ENCODE measurements around the gene BNIPL. TPM values are rescaled to one million over a fixed set of nuclear protein-coding genes. Genes with fewer than 3 reads are reported as not detected.

The BNIPL gene
- polyA plus RNA-seq, 2 donors = 111 to 159 TPM

- WGBS, 2 donors = 56 to 57% methylated on average over 4 of the region's 4 CpGs
- peak overlapping the region; percentile 40 to 63 for H3K4me3 ChIP-seq (ENCODE audit: low read depth in 1 of 2, low read length in 2 of 2)
- H3K9me3 ChIP-seq (ENCODE audit: control insufficient read depth in 2 of 2, insufficient read depth in 1 of 2, low read depth in 1 of 2, low read length in 1 of 2) = no peaks in the 10 kb centered on the region
- H3K4me1 ChIP-seq (ENCODE audit: control insufficient read depth in 2 of 2, insufficient read depth in 2 of 2, low read length in 1 of 2) = peaks cover 0 to 9% of the 10 kb centered on the region in 2 donors
- peaks cover 0 to 4% of the 10 kb centered on the region in 2 donors for H3K36me3 ChIP-seq (ENCODE audit: control insufficient read depth in 2 of 2, insufficient read depth in 2 of 2, low read length in 1 of 2)
- H3K27ac ChIP-seq (ENCODE audit: low read depth in 2 of 2, low read length in 1 of 2) = no peak overlapping the region
- H3K27me3 ChIP-seq (ENCODE audit: control insufficient read depth in 1 of 2, insufficient read depth in 2 of 2, low read length in 2 of 2) = no peaks in the 10 kb centered on the region
Measured at GRCh38 chr1:151060657-151061421, 24.5 kb downstream of the BNIPL start.

- Histone ChIP-seq H3K27me3 (ENCODE audit: control insufficient read depth in 1 of 2, insufficient read depth in 2 of 2, low read length in 2 of 2) (no peaks in the 10 kb centered on the region), H3K9me3 (ENCODE audit: control insufficient read depth in 2 of 2, insufficient read depth in 1 of 2, low read depth in 1 of 2, low read length in 1 of 2) (no peaks in the 10 kb centered on the region), H3K27ac (ENCODE audit: low read depth in 2 of 2, low read length in 1 of 2) (no peak overlapping the region), H3K4me3 (ENCODE audit: low read depth in 1 of 2, low read length in 2 of 2) (no peak overlapping the region), H3K4me1 (ENCODE audit: control insufficient read depth in 2 of 2, insufficient read depth in 2 of 2, low read length in 1 of 2) (peaks cover 0 to 6% of the 10 kb centered on the region in 2 donors), H3K36me3 (ENCODE audit: control insufficient read depth in 2 of 2, insufficient read depth in 2 of 2, low read length in 1 of 2) (peaks cover 0 to 2% of the 10 kb centered on the region in 2 donors)
- 77 to 81% methylated on average over 2 of the region's 2 CpGs for WGBS, 2 donors
Measured at GRCh38 chr1:151061704-151062103, 25.3 kb downstream of the BNIPL start.

GRCh38 chr1:151062741-151063371 lies 26.5 kb downstream of the BNIPL start:
- Histone ChIP-seq H3K9me3 (ENCODE audit: control insufficient read depth in 2 of 2, insufficient read depth in 1 of 2, low read depth in 1 of 2, low read length in 1 of 2) (no peaks in the 10 kb centered on the region), H3K36me3 (ENCODE audit: control insufficient read depth in 2 of 2, insufficient read depth in 2 of 2, low read length in 1 of 2) (no peaks in the 10 kb centered on the region), H3K27me3 (ENCODE audit: control insufficient read depth in 1 of 2, insufficient read depth in 2 of 2, low read length in 2 of 2) (no peaks in the 10 kb centered on the region), H3K4me1 (ENCODE audit: control insufficient read depth in 2 of 2, insufficient read depth in 2 of 2, low read length in 1 of 2) (peaks cover 0 to 1% of the 10 kb centered on the region in 2 donors), H3K4me3 (ENCODE audit: low read depth in 1 of 2, low read length in 2 of 2) (no peak overlapping the region), H3K27ac (ENCODE audit: low read depth in 2 of 2, low read length in 1 of 2) (no peak overlapping the region)
- 69% methylated on average over 3 of the region's 3 CpGs for WGBS, 2 donors

GRCh38 chr1:151065089-151065645 lies 28.8 kb downstream of the BNIPL start:
- Histone ChIP-seq H3K4me3 (ENCODE audit: low read depth in 1 of 2, low read length in 2 of 2) (no peak overlapping the region), H3K9me3 (ENCODE audit: control insufficient read depth in 2 of 2, insufficient read depth in 1 of 2, low read depth in 1 of 2, low read length in 1 of 2) (no peaks in the 10 kb centered on the region), H3K27me3 (ENCODE audit: control insufficient read depth in 1 of 2, insufficient read depth in 2 of 2, low read length in 2 of 2) (no peaks in the 10 kb centered on the region), H3K27ac (ENCODE audit: low read depth in 2 of 2, low read length in 1 of 2) (no peak overlapping the region), H3K36me3 (ENCODE audit: control insufficient read depth in 2 of 2, insufficient read depth in 2 of 2, low read length in 1 of 2) (no peaks in the 10 kb centered on the region), H3K4me1 (ENCODE audit: control insufficient read depth in 2 of 2, insufficient read depth in 2 of 2, low read length in 1 of 2) (no peaks in the 10 kb centered on the region)

GRCh38 chr1:151067185-151067584 lies 30.8 kb downstream of the BNIPL start:
- Histone ChIP-seq H3K27ac (ENCODE audit: low read depth in 2 of 2, low read length in 1 of 2) (peak overlapping the region in 1 of 2 donors; percentile 8), H3K4me1 (ENCODE audit: control insufficient read depth in 2 of 2, insufficient read depth in 2 of 2, low read length in 1 of 2) (no peaks in the 10 kb centered on the region), H3K36me3 (ENCODE audit: control insufficient read depth in 2 of 2, insufficient read depth in 2 of 2, low read length in 1 of 2) (no peaks in the 10 kb centered on the region), H3K27me3 (ENCODE audit: control insufficient read depth in 1 of 2, insufficient read depth in 2 of 2, low read length in 2 of 2) (no peaks in the 10 kb centered on the region), H3K4me3 (ENCODE audit: low read depth in 1 of 2, low read length in 2 of 2) (no peak overlapping the region), H3K9me3 (ENCODE audit: control insufficient read depth in 2 of 2, insufficient read depth in 1 of 2, low read depth in 1 of 2, low read length in 1 of 2) (no peaks in the 10 kb centered on the region)
- WGBS, 2 donors = 87% methylated on average over 4 of the region's 4 CpGs

GRCh38 chr1:151069103-151069486 lies 32.7 kb downstream of the BNIPL start:
- peak overlapping the region in 1 of 2 donors; percentile 57 for H3K27ac ChIP-seq (ENCODE audit: low read depth in 2 of 2, low read length in 1 of 2)
- 77 to 83% methylated on average over 5 of the region's 5 CpGs for WGBS, 2 donors

DNA sequence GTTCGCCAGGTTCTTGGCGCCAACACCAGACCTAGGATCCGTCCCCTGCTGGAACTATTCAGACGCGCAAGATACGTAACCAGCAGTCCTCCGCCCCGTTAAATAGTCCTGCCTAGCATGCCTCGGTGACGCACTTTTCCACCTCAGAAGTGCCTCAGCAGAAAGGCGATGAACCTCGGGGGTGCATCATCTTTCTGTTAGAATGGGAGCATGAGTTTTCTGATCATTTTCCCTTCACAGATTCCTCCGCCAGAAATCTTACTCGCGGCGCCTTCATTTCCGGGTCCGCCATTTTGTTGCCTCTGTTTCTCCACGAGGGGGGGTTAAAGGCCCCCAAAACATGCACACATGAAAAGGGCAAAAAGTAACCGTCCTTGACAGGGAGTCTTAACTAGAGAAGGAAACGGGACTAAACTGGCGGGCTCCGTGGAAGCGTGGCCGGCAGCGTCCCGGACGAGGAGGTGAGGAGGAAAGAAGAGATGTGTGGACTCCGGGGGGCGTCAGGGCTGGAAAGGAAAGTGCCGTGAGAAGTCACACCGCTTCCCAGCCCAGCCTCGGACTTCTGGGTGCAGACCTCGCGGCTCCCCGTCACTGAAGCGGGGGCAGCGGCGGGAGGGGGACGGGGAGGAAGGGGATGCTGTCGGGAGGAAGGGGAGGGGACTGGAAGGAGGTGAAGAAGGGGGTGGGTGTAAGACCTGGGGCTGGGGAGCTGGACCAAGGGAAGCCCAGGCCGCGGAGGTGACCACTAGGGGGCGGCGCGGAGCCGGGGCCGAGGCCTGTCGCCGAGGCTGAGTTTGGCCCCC lies 34.3 kb downstream of the BNIPL start, which contains the start of gene GABPB2:
Gene GABPB2 (plus strand): TSS at position 288 of the 803 bp plus-strand sequence. CDS start 17,429 bp downstream, outside the sequence.
- H3K36me3 ChIP-seq (ENCODE audit: control insufficient read depth in 2 of 2, insufficient read depth in 2 of 2, low read length in 1 of 2) = peaks cover 0 to 5% of the 10 kb centered on the region in 2 donors
- no peaks in the 10 kb centered on the region for H3K9me3 ChIP-seq (ENCODE audit: control insufficient read depth in 2 of 2, insufficient read depth in 1 of 2, low read depth in 1 of 2, low read length in 1 of 2)
- peak within 1 kb of the TSS; percentile 88 to 93 for H3K4me3 ChIP-seq (ENCODE audit: low read depth in 1 of 2, low read length in 2 of 2)
- H3K27ac ChIP-seq (ENCODE audit: low read depth in 2 of 2, low read length in 1 of 2) = peak within 1 kb of the TSS; percentile 99 to 100
- WGBS, 2 donors = 0 to 1% methylated on average over 42 to 50 of the region's 50 CpGs
- H3K27me3 ChIP-seq (ENCODE audit: control insufficient read depth in 1 of 2, insufficient read depth in 2 of 2, low read length in 2 of 2) = no peaks in the 10 kb centered on the region
- H3K4me1 ChIP-seq (ENCODE audit: control insufficient read depth in 2 of 2, insufficient read depth in 2 of 2, low read length in 1 of 2) = no peaks in the 10 kb centered on the region

More at GRCh38 chr1:151069103-151069486, 32.7 kb downstream of the BNIPL start:
- H3K27me3 ChIP-seq (ENCODE audit: control insufficient read depth in 1 of 2, insufficient read depth in 2 of 2, low read length in 2 of 2) = no peaks in the 10 kb centered on the region
- no peak overlapping the region for H3K4me3 ChIP-seq (ENCODE audit: low read depth in 1 of 2, low read length in 2 of 2)
- peaks cover 0 to 3% of the 10 kb centered on the region in 2 donors for H3K36me3 ChIP-seq (ENCODE audit: control insufficient read depth in 2 of 2, insufficient read depth in 2 of 2, low read length in 1 of 2)
- H3K9me3 ChIP-seq (ENCODE audit: control insufficient read depth in 2 of 2, insufficient read depth in 1 of 2, low read depth in 1 of 2, low read length in 1 of 2) = no peaks in the 10 kb centered on the region
- H3K4me1 ChIP-seq (ENCODE audit: control insufficient read depth in 2 of 2, insufficient read depth in 2 of 2, low read length in 1 of 2) = no peaks in the 10 kb centered on the region

DNA sequence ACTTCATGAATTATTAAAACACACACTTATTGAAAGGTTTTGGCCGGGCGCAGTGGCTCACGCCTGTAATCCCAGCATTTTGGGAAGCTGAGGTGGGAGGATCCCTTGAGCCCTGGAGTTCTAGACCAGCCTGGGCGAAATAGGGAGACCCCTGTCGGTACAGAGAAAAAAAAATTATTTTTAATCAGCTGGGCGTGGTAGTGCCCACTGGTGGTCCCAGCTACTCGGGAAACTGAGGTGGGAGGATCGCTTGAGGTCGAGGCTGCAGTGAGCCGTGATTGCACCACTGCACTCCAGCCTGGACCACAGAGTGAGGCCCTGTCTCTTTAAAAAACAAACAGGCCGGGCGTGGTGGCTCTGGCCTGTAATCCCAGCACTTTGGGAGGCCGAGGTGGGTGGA lies 35.8 kb downstream of the BNIPL start:
- no peaks in the 10 kb centered on the region for H3K9me3 ChIP-seq (ENCODE audit: control insufficient read depth in 2 of 2, insufficient read depth in 1 of 2, low read depth in 1 of 2, low read length in 1 of 2)
- H3K4me3 ChIP-seq (ENCODE audit: low read depth in 1 of 2, low read length in 2 of 2) = no peak overlapping the region
- H3K36me3 ChIP-seq (ENCODE audit: control insufficient read depth in 2 of 2, insufficient read depth in 2 of 2, low read length in 1 of 2) = peaks cover 0 to 5% of the 10 kb centered on the region in 2 donors
- H3K27ac ChIP-seq (ENCODE audit: low read depth in 2 of 2, low read length in 1 of 2) = peak overlapping the region in 1 of 2 donors; percentile 20
- 70 to 77% methylated on average over 13 of the region's 13 CpGs for WGBS, 2 donors
- H3K4me1 ChIP-seq (ENCODE audit: control insufficient read depth in 2 of 2, insufficient read depth in 2 of 2, low read length in 1 of 2) = no peaks in the 10 kb centered on the region
- H3K27me3 ChIP-seq (ENCODE audit: control insufficient read depth in 1 of 2, insufficient read depth in 2 of 2, low read length in 2 of 2) = no peaks in the 10 kb centered on the region

DNA sequence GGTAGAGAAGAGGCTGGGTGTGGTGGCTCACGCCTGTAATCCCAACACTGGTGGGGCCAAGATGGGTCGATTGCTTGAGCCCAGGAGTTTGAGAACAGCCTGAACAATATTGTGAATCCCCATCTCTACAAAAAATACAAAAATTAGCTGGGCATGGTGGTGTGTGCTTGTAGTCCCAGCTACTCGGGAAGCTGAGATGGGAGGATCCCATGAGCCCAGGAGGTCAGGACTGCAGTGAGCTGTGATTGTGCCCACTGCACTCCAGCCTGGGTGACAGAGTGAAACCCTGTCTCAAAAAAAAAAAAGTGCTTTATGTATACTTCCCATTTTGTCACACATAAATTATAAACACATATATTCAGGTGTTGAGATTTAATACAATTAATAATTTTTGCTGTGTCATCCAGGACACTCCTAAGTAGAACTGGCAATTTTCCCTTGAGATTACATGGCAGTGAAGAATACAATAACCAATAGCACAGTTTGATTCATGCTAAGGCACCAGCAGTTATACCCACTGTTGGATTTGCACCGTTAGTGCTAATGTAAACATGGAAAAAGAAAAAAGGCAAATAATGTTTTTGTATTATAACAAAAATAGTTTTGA lies 49.7 kb downstream of the BNIPL start:
- no peaks in the 10 kb centered on the region for H3K9me3 ChIP-seq (ENCODE audit: control insufficient read depth in 2 of 2, insufficient read depth in 1 of 2, low read depth in 1 of 2, low read length in 1 of 2)
- no peaks in the 10 kb centered on the region for H3K4me1 ChIP-seq (ENCODE audit: control insufficient read depth in 2 of 2, insufficient read depth in 2 of 2, low read length in 1 of 2)
- no peak overlapping the region for H3K27ac ChIP-seq (ENCODE audit: low read depth in 2 of 2, low read length in 1 of 2)
- WGBS, 2 donors = 67 to 71% methylated on average over 4 of the region's 4 CpGs
- H3K36me3 ChIP-seq (ENCODE audit: control insufficient read depth in 2 of 2, insufficient read depth in 2 of 2, low read length in 1 of 2) = no peaks in the 10 kb centered on the region
- H3K4me3 ChIP-seq (ENCODE audit: low read depth in 1 of 2, low read length in 2 of 2) = no peak overlapping the region
- H3K27me3 ChIP-seq (ENCODE audit: control insufficient read depth in 1 of 2, insufficient read depth in 2 of 2, low read length in 2 of 2) = no peaks in the 10 kb centered on the region
